A673 (cell line): ENCODE data around the gene FAM227B. TPM values are rescaled to one million over a fixed set of nuclear protein-coding genes. Genes with fewer than 3 reads are reported as not detected.

ENCODE experiments used
- BruUV-seq: library from RNA; stranded (reverse); fragments of 400-500 nt; replicated peaks from 2 replicates; lab custom pipeline; 2021; lab: Mats Ljungman, UMichigan
- CTCF ChIA-PET: fragments of 300-600 bp; sonication (Branson Sonifier 250); formaldehyde crosslinking; loops from one replicate; lab custom pipeline; 2022; ENCODE audit warnings: antibody characterized with exemption; lab: Charles Lee
- POLR2A ChIA-PET: fragments of 300-600 bp; sonication (Branson Sonifier 250); formaldehyde crosslinking; loops from one replicate; lab custom pipeline; 2022; ENCODE audit warnings: antibody characterized with exemption; ENCODE audit not compliant: low non-redundant PET; lab: Charles Lee
- DNase-seq: peaks from one replicate; pipeline ENCODE4 v3.0.0-alpha.2; 2015; ENCODE audit warnings: low spot score
- H3K27ac ChIP-seq: fragments of 200-600 bp; sonication (generic); 2 replicates; pipeline ENCODE4 v1.5.1; 2016; ENCODE audit warnings: mixed run types, low read depth, mild to moderate bottlenecking, mixed read lengths, antibody characterized with exemption, low read length; ENCODE audit not compliant: poor library complexity, severe bottlenecking
- H3K27me3 ChIP-seq: fragments of 200-600 bp; sonication (generic); replicated peaks from 2 replicates; pipeline ENCODE4 v1.6.1; 2017; ENCODE audit warnings: mixed run types, low read depth, mild to moderate bottlenecking, mixed read lengths, antibody characterized with exemption, low read length; ENCODE audit not compliant: insufficient read depth, poor library complexity
- H3K36me3 ChIP-seq: fragments of 200-600 bp; sonication (generic); 2 replicates; pipeline ENCODE4 v1.6.1; 2016; ENCODE audit warnings: mixed run types, mild to moderate bottlenecking, mixed read lengths, antibody characterized with exemption, low read length; ENCODE audit not compliant: insufficient read depth, poor library complexity, severe bottlenecking
- H3K4me1 ChIP-seq: fragments of 200-600 bp; sonication (generic); 2 replicates; pipeline ENCODE4 v1.6.1; 2017; ENCODE audit warnings: mixed run types, mild to moderate bottlenecking, mixed read lengths, antibody characterized with exemption, low read length; ENCODE audit not compliant: insufficient read depth, poor library complexity, severe bottlenecking
- H3K4me3 ChIP-seq: fragments of 200-600 bp; sonication (generic); 2 replicates; pipeline ENCODE4 v1.5.1; 2016; ENCODE audit warnings: low read depth, mixed run types, mild to moderate bottlenecking, mixed read lengths, low read length; ENCODE audit not compliant: poor library complexity, severe bottlenecking
- H3K9me3 ChIP-seq: fragments of 200-600 bp; sonication (generic); 2 replicates; pipeline ENCODE4 v1.6.1; 2016; ENCODE audit warnings: mixed run types, low read depth, mild to moderate bottlenecking, mixed read lengths, antibody characterized with exemption, low read length; ENCODE audit not compliant: poor library complexity, severe bottlenecking
- EZH2 ChIP-seq: fragments of 200-600 bp; sonication (generic); IDR thresholded peaks from 2 replicates; pipeline ENCODE4 v1.6.1; 2017; ENCODE audit warnings: borderline replicate concordance, low read depth, mild to moderate bottlenecking, mixed read lengths, antibody characterized with exemption, low read length; ENCODE audit not compliant: poor library complexity, severe bottlenecking
- intact Hi-C: fragments of 100-400 bp; cut with micrococcal nuclease; formaldehyde crosslinking; loops from one replicate; pipeline ENCODE4 v1.10.0; 2022; ENCODE audit not compliant: unreplicated experiment
- total RNA-seq: library from RNA; stranded (reverse); gene quantifications from 2 replicates; pipeline ENCODE4 v1.2.3, GENCODE V29; 2021
- TF ChIP-seq, protein P1 (sequence below): fragments of 300-800, 200-600 bp; sonication (generic); conservative IDR thresholded peaks from 2 replicates; pipeline ENCODE4 v1.5.1; 2017; ENCODE audit warnings: low read depth, mild to moderate bottlenecking, antibody characterized with exemption, low read length, moderate library complexity, mixed read lengths

FAM227B gene
- total RNA-seq, 1 experiment from 2014 or later = 2.3 TPM

DNA sequence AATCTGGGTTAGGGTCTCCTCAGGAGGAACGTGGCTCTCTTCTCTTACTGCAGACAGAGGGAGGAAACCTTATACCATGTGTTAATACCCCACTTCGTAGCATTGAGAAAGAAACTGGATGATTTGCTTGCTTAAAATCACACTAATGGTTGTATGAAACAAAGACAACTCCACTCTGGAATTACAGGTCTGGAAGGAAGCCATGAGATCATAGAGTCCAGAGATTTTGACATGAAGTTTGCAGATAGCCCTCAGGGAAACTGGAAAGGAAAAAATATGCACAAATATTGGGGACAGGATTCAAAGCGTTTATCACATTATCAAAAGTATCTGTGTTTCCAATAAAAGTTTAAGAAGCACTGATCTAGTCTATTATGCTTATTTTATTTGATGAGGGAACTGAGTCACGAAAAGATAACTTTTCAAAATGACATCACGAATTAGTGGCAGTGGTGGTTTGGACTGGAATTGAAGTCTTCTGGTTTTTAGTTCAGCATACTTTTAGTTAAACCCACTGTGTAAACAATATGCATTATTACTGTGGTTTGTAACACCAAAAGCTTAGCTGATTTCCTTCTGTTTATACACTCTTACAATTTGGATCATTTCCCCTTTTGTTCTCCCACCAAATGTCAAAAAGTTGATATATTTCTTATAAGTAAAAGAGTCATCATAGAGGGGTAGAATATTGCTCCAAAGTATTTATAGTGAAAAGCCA lies 180.8 kb downstream of the FAM227B start:
- POLR2A ChIA-PET = no interaction called here
- no TSS peak for BruUV-seq
- intact Hi-C loops = no loop called here

DNA sequence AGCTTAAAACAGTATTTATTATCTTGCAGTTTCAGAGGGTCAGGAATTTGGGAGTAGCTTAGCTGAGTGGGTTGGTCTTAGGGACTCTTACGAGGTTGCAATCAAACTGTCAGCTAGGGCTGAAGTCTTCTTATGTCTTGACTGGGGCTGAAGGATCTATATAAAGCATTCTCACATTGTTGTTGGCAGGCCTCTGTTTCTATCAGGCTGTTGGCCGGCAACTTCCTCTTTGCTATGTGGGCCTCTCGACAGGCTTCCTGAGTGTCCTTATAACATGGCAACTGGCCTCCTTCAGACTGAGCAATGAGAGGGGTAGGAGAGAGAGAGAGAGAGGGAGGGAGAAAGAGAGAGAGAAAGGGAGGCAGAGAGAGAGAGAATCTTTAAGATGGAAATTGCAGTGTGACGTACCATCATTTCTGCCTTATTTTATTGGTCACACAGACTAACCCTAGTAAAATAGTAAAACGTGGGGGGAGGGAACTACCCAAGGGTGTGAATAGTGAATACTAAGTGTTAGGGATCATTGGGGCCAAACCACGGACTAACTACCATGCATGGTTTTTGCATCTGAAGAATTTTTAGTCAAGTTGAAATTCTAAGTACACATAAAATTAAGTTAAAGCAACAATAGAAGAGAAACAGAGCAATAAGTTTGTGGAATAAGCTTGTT lies 181.5 kb downstream of the FAM227B start:
- TF ChIP-seq, protein P1, sequence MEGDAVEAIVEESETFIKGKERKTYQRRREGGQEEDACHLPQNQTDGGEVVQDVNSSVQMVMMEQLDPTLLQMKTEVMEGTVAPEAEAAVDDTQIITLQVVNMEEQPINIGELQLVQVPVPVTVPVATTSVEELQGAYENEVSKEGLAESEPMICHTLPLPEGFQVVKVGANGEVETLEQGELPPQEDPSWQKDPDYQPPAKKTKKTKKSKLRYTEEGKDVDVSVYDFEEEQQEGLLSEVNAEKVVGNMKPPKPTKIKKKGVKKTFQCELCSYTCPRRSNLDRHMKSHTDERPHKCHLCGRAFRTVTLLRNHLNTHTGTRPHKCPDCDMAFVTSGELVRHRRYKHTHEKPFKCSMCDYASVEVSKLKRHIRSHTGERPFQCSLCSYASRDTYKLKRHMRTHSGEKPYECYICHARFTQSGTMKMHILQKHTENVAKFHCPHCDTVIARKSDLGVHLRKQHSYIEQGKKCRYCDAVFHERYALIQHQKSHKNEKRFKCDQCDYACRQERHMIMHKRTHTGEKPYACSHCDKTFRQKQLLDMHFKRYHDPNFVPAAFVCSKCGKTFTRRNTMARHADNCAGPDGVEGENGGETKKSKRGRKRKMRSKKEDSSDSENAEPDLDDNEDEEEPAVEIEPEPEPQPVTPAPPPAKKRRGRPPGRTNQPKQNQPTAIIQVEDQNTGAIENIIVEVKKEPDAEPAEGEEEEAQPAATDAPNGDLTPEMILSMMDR = no peak
- TF ChIP-seq EZH2 = no peak
- BruUV-seq = no TSS peak
- no peaks in the 10 kb centered on the region for H3K4me1 ChIP-seq
- no peak for DNase-seq
- H3K36me3 ChIP-seq = no peaks in the 10 kb centered on the region
- no peak overlapping the region for H3K4me3 ChIP-seq
- POLR2A ChIA-PET = no interaction called here
- H3K9me3 ChIP-seq = no peaks in the 10 kb centered on the region
- no peaks in the 10 kb centered on the region for H3K27me3 ChIP-seq
- intact Hi-C loops = no loop called here
- CTCF ChIA-PET = no interaction called here
- H3K27ac ChIP-seq = no peak overlapping the region

More for the DNA sequence above, 180.8 kb downstream of the FAM227B start:
- no peak overlapping the region for H3K4me3 ChIP-seq
- TF ChIP-seq, protein P1 = no peak
- TF ChIP-seq EZH2 = no peak
- no peaks in the 10 kb centered on the region for H3K27me3 ChIP-seq
- H3K27ac ChIP-seq = no peak overlapping the region
- no peaks in the 10 kb centered on the region for H3K9me3 ChIP-seq
- CTCF ChIA-PET = no interaction called here
- DNase-seq = no peak
- H3K36me3 ChIP-seq = no peaks in the 10 kb centered on the region
- H3K4me1 ChIP-seq = no peaks in the 10 kb centered on the region

DNA sequence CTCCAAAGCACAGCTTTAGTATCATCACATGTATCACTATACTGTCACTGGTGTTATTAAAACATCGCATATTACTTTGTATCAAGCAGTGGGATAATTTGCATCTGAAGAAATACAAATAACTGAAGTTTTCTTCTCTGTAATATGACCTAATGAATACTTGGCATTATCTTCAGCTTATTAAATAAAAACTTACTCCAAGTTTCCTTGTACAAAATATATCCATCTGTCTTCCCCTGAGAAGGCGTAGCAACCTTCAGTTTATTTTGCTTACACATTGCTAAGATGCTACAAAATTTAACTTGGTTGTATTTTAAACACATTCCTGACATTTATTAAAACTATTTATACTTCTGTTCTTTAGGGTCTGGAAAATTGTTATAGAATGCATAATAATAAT lies 183.9 kb downstream of the FAM227B start:
- ChIA-PET CTCF (no interaction called here), POLR2A (no interaction called here)
- no peak for DNase-seq
- H3K4me3 ChIP-seq = no peak overlapping the region
- intact Hi-C loops = no loop called here
- TF ChIP-seq, protein P1 = no peak
- TF ChIP-seq EZH2 = no peak
- H3K9me3 ChIP-seq = no peaks in the 10 kb centered on the region
- H3K27me3 ChIP-seq = no peaks in the 10 kb centered on the region
- BruUV-seq = no TSS peak
- no peak overlapping the region for H3K27ac ChIP-seq
- H3K4me1 ChIP-seq = no peaks in the 10 kb centered on the region
- no peaks in the 10 kb centered on the region for H3K36me3 ChIP-seq
